GM21737 (cell line): Measurements from ENCODE around the gene RNF141.

Source experiments
- ATAC-seq: cut with Tn5 transposase; IDR thresholded peaks from one replicate; pipeline ENCODE4 v1.9.1; 2021; ENCODE audit warnings: mild to moderate bottlenecking, moderate library complexity; ENCODE audit not compliant: unreplicated experiment

RNF141 gene

DNA sequence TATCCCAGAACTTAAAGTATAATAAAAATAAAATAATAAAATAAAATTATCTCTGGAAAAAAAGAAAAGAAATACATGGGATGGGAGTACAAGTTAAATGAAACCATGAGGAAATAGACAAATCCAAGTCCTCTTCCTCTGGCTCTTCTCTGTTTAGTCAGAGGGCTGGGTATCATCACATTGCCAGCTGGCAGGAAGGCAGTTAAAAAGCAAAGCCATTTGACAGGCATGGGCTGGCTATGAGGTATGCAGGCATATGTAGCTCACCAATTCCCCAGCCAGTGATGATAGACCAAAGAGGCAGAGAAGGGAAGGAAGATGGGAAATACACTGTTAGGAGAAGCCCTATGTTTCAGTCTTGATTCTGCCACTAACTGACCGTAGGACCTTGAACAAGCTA is 21.0 kb upstream of the RNF141 start:
- ATAC-seq = no peak

DNA sequence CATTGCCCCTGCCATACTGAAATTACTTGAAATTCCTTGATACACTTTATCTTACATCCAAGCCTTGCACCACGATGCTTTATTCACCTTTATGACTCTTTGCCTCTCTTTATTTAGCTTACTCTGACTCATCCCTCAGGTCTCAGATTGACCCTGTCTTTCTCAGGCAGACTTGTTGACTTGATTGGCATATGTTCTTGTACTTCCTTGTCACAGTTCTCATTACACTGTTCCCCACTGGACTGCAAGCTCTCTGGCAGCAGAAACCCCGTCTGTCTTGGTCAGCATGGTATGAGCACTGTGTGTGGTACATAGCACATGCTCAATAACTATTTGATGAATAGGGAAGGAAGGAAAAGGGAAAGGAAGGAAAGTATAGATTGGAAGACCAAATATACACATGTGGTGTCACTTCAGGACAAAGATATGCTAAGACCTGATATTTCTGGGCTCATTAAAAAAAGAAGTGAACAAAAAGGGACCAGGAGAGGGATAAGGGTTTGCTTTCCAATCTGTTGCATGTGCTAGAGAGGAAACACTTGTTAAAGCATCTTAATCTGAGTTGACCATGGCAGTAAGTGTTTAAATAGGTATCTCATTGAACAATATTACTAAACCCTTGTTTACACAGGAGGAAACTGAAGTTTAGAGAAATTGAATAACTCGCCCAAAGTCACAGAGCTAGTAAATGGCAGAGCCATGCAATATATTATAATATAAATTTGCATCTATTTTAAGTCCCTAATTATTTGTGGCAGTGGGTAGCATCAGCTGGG is 20.2 kb upstream of the RNF141 start:
- ATAC-seq = no peak

DNA sequence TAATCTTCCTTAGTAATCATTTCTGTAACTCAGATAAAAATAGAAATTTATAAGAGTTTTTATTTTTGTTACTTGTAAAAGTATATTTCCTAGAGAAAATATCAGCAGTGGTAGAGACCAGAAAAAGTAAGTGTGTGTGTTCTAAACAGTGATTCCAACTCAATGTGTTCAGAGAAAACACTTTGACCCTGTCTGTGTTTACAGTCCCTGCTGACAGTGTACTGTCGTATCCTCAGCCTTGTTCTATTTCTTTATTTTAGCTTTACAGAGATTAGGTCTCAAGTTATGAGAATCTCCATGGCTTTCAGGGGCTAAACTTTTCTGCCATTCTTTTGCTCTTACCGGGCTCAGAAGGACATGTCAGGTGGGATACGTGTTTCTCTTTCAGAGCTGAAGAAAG is 17.3 kb upstream of the RNF141 start:
- no peak for ATAC-seq

GRCh38 chr11:10556590-10556989 is 15.6 kb upstream of the RNF141 start:
- ATAC-seq = no peak

GRCh38 chr11:10551845-10552352 is 10.9 kb upstream of the RNF141 start:
- no peak for ATAC-seq

GRCh38 chr11:10551290-10551592 is 10.3 kb upstream of the RNF141 start:
- no peak for ATAC-seq

DNA sequence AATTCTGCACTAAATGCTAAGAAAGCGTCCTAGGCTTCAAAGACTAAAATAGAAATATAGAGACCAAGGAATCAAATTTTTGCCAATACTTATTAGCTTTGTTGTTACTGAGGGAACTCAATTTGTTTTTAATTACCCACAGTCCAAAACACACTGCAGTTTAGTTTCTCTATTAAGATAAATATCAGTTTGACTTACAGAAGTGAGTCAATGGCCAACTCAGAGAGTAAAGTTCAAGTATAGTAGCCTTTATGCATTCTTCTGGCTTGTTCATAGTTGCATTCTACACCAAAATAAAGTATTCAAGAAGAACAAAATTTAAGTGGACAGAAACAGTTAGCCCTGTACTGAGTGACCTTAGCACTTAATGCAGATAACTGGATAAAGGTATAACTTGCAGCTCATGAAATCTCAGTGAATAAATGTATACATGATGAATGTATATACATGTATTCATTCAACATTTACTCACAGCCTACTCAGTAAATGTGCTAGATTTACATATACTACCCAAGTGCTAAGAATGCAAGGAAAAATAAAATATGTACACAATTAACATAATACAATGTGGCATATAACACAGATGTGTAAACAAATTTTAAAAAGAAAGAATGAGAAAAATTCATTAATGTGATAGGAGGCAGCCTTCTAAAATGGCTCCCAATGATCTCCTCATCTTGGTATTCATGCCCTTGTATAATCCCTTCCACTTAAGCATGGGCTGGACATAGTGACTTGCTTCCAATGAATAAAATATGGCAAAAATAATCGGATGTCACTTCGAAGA is 9.7 kb upstream of the RNF141 start:
- no peak for ATAC-seq

DNA sequence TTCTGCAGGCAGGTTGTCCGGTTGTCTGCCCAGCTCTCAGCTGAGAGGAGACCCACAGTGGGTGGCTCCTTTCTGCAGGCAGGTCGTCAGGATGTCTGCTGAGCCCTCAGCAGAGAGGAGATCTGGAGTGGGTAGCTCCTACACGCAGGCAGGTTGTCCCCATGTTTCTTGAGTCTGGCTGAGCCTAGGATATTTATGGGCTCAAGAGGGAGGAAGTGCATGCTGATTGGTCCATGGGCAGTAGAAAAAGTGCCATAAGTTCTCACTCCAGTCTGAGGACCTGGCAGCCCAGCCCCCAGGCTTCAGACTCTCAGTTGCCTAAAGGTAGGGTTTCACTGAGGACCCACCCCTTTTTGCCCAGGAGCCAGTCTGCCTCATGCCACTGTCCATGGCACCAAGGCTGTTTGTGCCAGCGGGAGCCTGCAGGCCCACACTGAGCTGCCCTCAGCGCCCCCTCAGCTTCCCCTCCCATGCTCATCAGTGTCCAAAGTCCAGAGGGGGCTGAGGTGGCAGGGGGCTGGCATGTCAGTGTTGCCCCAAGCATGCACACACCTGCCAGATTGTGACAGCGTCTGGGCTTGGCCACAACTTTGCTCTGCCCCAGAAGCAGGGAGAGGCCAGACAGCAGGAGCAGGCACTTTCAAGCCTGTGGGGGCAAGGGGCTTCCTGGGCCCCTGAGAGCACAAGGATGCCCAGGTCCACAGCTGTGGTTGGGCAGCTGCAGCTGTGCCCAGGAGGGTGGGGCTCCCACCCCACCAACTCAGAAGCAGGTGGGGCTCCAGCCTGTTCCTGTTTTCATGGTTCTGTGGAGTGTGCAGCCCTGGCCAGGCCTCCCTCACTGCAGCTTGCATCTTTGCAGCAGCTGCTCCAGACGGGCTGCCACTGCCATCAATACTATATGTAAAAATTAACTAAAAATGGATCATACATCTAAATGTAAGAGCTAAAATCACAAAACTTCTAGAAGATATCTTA is 3.8 kb upstream of the RNF141 start:
- ATAC-seq = no peak

GRCh38 chr11:10543782-10544181 is 2.8 kb upstream of the RNF141 start:
- ATAC-seq = no peak

DNA sequence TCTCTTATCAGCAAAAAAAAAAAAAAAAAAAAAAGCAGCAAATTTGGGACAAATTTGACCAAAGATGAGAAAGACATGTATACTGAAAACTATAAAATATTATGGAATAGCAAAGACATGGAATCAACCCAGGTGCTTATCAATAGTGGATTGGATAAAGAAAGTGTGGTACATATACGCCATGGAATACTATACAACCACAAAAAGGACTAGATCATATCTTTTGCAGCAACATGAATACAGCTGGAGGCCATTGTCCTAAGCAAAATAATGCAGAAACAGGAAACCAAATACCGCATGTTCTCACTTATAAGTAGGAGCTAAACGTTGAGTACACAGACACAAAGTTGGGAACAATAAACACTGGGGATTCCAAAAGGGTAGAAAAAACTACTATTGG is 1.8 kb upstream of the RNF141 start:
- ATAC-seq = no peak

GRCh38 chr11:10541561-10541930 is 559 bp upstream of the RNF141 start:
- ATAC-seq = no peak

DNA sequence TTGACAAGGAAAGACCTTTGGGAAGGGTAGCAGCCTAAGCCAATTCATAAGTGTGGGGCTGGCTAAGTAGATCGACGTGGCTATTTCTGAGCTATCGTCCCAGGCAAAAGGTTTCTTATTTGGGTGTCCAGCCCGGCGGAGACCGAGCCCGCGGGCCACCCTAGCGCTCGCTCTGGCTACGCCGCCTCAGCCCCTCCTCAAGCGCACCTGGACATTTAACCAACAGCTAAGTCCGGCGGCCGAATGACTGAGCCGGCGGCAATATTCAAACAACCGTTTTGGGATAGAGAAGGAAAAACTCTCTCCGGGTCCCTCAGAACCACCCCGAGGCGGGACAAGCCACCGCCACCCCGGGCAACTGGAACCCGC is 457 bp downstream of the RNF141 start:
- peak; percentile 32 for ATAC-seq

GRCh38 chr11:10539339-10539738 is 1.6 kb downstream of the RNF141 start:
- no peak for ATAC-seq

- no peak for ATAC-seq
These were observed 2.1 kb downstream of the RNF141 start for GRCh38 chr11:10538924-10539323.

DNA sequence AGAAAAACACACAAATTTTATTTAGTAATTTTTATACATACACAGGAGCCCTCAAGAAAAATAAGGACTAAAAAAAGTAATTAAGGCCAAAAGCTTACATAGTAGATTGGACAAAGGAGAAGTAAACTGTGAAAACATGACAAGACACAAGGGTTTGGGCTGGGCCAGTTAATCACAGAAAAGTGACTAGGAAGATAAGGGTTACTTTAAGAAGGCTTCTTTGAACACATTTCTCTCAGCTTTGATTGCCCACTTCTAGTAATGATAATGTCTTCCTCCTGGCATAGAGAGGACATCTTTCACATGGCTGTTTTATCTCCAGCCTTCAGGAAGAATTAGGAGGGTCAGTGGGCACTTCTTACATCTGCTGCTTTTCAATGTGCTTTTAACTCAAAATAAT is 3.4 kb downstream of the RNF141 start:
- ATAC-seq = no peak

DNA sequence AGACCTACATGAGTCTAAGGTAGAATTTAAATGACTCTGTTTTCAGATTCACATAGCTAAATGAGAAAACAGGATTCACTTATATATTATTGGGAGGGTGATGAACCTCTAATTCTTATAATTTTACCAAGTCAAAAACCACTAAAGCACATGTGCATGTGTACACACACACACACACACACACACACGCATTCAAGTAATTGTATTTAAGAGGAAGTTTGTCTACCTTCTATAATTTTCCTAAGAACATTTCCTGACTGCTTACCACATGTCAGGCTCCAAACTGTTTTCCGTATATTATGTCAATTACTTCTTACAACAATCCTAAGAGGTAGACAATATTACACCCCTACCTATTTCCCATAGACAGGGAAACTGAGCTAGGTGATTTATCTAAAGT is 6.7 kb downstream of the RNF141 start:
- ATAC-seq = no peak

DNA sequence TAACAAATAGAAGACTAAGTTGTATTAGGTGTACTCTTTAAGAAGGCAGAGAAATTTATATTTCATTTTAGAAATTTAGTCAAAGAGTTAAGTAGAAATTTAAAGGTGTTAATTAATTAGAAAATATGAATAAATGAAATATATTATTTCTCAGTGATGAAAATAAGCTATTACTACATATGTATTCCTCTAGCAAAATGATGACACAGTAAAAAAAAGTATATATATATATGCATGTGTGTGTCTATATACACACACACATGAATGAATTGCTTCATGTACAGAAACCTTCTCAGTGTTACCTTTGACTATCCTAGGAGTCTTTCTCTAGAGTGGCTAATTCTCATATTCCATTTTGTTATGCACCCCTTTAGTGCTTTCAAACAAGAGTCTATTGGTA is 7.7 kb downstream of the RNF141 start:
- ATAC-seq = no peak

DNA sequence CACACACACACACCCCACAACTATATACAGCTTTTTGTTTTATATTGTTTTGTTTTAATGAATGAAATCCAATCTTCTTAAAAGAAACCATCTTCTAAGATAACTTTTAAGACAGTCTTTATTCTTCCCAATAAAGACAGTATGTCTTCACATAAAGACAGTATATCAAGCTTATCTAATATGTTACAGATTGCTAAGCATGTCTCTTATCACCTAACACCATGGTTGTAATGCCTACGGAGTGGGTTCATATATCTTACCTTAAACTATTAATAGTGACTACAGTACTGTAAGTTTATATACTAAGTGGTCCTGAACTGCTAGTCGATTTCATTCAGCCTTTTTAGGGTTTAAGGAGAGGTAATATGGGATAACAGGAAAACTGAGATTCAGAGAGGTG is 8.5 kb downstream of the RNF141 start:
- ATAC-seq = no peak

- no peak for ATAC-seq
These were observed 11.7 kb downstream of the RNF141 start for GRCh38 chr11:10529279-10529678.

GRCh38 chr11:10528121-10528520 is 12.9 kb downstream of the RNF141 start:
- ATAC-seq = no peak
